ENCODE data around the gene COL9A1. TPM values are rescaled to one million over a fixed set of nuclear protein-coding genes. Genes with fewer than 3 reads are reported as not detected.

COL9A1 gene
- total and polyA plus RNA-seq, 2 of the 8 experiments (the other 6 are each of a cell fraction or from before 2014, with no cell fraction given), result 7.9 to 18.1 TPM

DNA sequence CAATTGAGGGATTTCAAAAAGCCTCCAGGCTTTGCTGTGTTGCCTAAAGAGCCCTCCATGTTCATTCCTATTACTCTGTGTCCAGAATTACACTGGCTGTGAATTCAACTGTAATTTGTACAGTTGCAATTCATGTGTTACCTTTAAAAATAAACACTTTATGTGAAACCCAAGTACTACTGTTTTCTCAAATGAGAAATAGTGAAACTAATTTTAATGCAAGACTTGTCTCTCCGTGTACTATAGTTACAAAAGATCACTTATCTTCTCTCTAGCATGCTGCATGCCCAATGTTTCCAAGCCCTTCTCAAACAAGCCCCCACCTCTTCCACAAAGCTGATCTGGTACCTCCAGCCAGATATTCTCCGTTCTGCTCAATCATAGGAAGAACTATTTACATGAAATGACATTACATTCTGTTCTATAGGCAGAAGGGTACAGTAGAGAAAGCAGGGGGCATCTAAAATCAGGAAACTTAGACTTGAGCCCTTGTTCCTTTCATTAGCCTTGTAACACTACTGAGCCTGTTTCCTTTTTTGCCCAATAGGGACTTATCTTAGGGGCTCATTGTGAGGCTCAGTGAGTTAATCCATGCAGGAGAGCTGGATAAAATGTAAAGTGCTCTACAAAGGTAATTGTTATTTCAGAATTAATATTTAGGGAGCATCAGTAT is 12.3 kb upstream of the COL9A1 start:
- H3K4me1 ChIP-seq (replicated peaks in 1 of 4; ENCODE audit: control insufficient read depth in 3 of 4, insufficient read depth in 4 of 4, low read length in 3 of 4), result no peaks in the 10 kb centered on the region; a peak in 1 of 7 replicates
- FAIRE-seq (no peak), DNase-seq (ENCODE audit: low read depth in 1 of 2, low spot score in 2 of 2) (no peak)
- no peak overlapping the region for H3K9ac ChIP-seq (replicated peaks in 1 of 4; ENCODE audit: extremely low read depth in 1 of 4, low read depth in 3 of 4, low read length in 3 of 4)
- H3K23ac ChIP-seq (ENCODE audit: insufficient read length), result no peak overlapping the region
- no peak overlapping the region for H2BK20ac ChIP-seq (ENCODE audit: low read length)
- no peak overlapping the region for H3K4me2 ChIP-seq (ENCODE audit: insufficient read depth in 1 of 2, low read depth in 2 of 2, low read length in 2 of 2)
- peaks cover 4 to 9% of the 10 kb centered on the region in 2 experiments; a peak in 2 of 4 replicates for H3K9me3 ChIP-seq (ENCODE audit: insufficient read depth in 2 of 2, low read depth in 1 of 2, low read length in 1 of 2)
- H3K14ac ChIP-seq (ENCODE audit: insufficient read length), result no peak overlapping the region
- H2AK5ac ChIP-seq (ENCODE audit: low read depth, low read length), result no peak overlapping the region
- no peak overlapping the region for H2BK12ac ChIP-seq (ENCODE audit: low read depth, low read length)
- no peaks in the 10 kb centered on the region for H3K36me3 ChIP-seq (ENCODE audit: control insufficient read depth in 2 of 4, insufficient read depth in 4 of 4, low read length in 3 of 4)
- ChIA-PET POLR2A (ENCODE audit: partially characterized antibody) (interaction anchor here (0.6 kb wide), 1 partner anchor 41 kb away, joined by 4 read pairs; no protein-coding TSS in a partner anchor), CTCF (ENCODE audit: partially characterized antibody) (interaction anchor here (12.1 kb wide), 1 partner anchor 53 kb away, joined by 228 read pairs; no protein-coding TSS in a partner anchor)
- H3K27me3 ChIP-seq (replicated peaks in 1 of 4; ENCODE audit: control insufficient read depth in 3 of 4, extremely low read depth in 1 of 4, insufficient read depth in 3 of 4, low read length in 3 of 4), result no peaks in the 10 kb centered on the region
- no peak overlapping the region for H4K5ac ChIP-seq (ENCODE audit: insufficient read length, low read depth, low read length)
- H2BK15ac ChIP-seq (ENCODE audit: low read length), result no peak overlapping the region
- no peak overlapping the region for H3K4me3 ChIP-seq (ENCODE audit: extremely low read depth in 1 of 4, insufficient read depth in 2 of 4, low read depth in 3 of 4, low read length in 4 of 4)
- WGBS, 2 experiments (ENCODE audit: extremely low coverage in 1 of 2, insufficient coverage in 1 of 2, insufficient read length in 1 of 2, insufficient replicate concordance in 2 of 2, low coverage in 1 of 2, low lambda C conversion rate in 2 of 2, missing lambda C conversion rate in 1 of 2), result 63% methylated on average over 2 of the region's 2 CpGs; no CpG with 5 or more reads in 1 of the 2 experiments
- TF ChIP-seq SP1 (IDR thresholded peaks at IDR 0.05; ENCODE audit: low read depth, low read length), result no peak
- no peak for TF ChIP-seq FOSL1 (IDR thresholded peaks at IDR 0.05; ENCODE audit: insufficient read depth, low read depth, low read length)
- TF ChIP-seq TEAD4 (IDR thresholded peaks at IDR 0.05; ENCODE audit: low read depth, low read length), result no peak
- H3K56ac ChIP-seq (replicated peaks; ENCODE audit: insufficient read length, low read depth, low read length), result no peak overlapping the region
- no peak overlapping the region for H2AFZ ChIP-seq (ENCODE audit: low read length)
- no peak overlapping the region for H3K18ac ChIP-seq (ENCODE audit: extremely low read depth, low read length)
- no peak overlapping the region for H2BK5ac ChIP-seq (ENCODE audit: low read depth, low read length)
- H3K79me1 ChIP-seq (ENCODE audit: low read depth, low read length), result no peaks in the 10 kb centered on the region
- no peak overlapping the region for H3K4ac ChIP-seq (replicated peaks; ENCODE audit: insufficient read length, low read depth, low read length)
- H2BK120ac ChIP-seq (replicated peaks; ENCODE audit: low read depth, low read length), result no peak overlapping the region
- H4K8ac ChIP-seq (ENCODE audit: extremely low read depth, insufficient read depth, low read length), result no peak overlapping the region
- no peaks in the 10 kb centered on the region for H3K79me2 ChIP-seq (ENCODE audit: control insufficient read depth in 1 of 2, insufficient read depth in 2 of 2, low read length in 2 of 2)
- no peaks in the 10 kb centered on the region for H4K20me1 ChIP-seq (replicated peaks in 1 of 2; ENCODE audit: control insufficient read depth in 1 of 2, insufficient read depth in 2 of 2, low read length in 2 of 2)
- H3K27ac ChIP-seq (ENCODE audit: low read depth, low read length), result no peak overlapping the region
- H3K23me2 ChIP-seq (ENCODE audit: low read depth, low read length), result no peaks in the 10 kb centered on the region
- no peak overlapping the region for H4K91ac ChIP-seq (replicated peaks; ENCODE audit: insufficient read length, low read length)
